Measurements from ENCODE around the gene RAI1. TPM values are rescaled to one million over a fixed set of nuclear protein-coding genes. Genes with fewer than 3 reads are reported as not detected.
A peak's percentile ranks its signal among the peaks of the same experiment; 100 is the strongest.

The RAI1 gene
- total and polyA plus RNA-seq, 5 experiments from 2014 or later: 1.5 to 35.2 (median 4.0) TPM

DNA sequence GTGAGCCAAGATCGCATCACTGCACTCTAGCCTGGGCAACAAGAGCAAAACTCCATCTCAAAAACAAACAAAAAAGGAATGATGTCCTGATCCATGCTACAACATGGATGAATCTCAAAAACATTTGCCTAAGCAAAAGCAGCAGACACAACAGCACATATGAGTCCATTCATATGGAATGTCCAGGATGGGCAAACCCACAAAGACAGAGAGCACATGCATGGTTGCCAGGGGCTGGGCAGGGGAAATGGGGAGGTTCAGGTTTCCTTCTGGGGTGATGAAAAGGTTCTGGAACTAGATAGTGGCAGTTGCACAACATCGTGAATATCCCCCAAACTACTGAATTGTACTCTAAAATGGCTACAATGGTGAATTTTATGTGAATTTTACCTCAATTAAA lies 35.3 kb upstream of the RAI1 start:
- POLR2A ChIA-PET: interaction anchor here (0.7 kb wide), 1 partner anchor 101 kb away, joined by 5 read pairs; no protein-coding TSS in a partner anchor
- peaks cover 0 to 5% (median 0%) of the 10 kb centered on the region in 3 donors for H3K36me3 Mint-ChIP-seq
- peaks cover 0 to 4% (median 0%) of the 10 kb centered on the region in 5 donors for H3K27me3 Mint-ChIP-seq
- H3K27ac Mint-ChIP-seq: no peak overlapping the region
- H3K9me3 Mint-ChIP-seq: peaks cover 0 to 15% (median 5%) of the 10 kb centered on the region in 9 donors
- DNase-seq (no peak), ATAC-seq (no peak)
- no peak overlapping the region for H3K4me3 Mint-ChIP-seq
- peaks cover 0 to 4% (median 0%) of the 10 kb centered on the region in 4 donors for H3K4me1 Mint-ChIP-seq

DNA sequence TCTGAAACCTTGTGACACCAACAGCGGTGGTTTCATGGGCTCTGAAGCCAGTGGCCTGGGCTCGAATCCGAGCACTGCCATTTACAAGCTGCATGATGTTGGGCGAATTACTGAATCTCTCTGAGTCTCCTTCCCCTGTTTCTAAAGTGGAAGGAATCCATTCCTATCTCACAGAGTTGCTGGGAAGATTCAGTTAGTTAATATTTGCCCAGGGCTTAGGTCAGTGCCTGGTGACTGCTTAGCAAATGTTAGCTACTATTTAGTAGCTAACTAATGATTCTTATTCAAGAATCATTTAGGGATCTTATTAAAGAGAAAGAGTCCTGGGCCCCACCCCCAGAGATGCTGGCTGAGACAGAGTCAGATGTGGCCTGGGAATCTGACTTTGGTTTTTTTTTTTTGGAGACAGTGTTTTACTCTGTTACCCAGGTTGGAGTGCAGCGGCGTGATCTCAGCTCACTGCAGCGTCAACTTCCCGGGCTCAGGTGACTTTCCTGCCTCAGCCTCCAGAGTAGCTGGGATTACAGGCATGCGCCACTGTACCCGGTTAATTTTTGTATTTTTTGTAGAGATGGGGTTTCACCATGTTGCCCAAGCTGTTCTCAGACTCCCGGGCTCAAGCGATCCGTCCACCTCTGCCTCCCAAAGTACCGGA lies 33.6 kb upstream of the RAI1 start:
- Mint-ChIP-seq H3K27ac (no peak overlapping the region), H3K36me3 (peaks cover 0 to 5% (median 0%) of the 10 kb centered on the region in 3 donors), H3K4me3 (no peak overlapping the region), H3K9me3 (peaks cover 0 to 20% (median 5%) of the 10 kb centered on the region in 9 donors), H3K4me1 (no peaks in the 10 kb centered on the region), H3K27me3 (peaks cover 0 to 4% (median 0%) of the 10 kb centered on the region in 5 donors)
- ATAC-seq (no peak), DNase-seq (no peak)
- POLR2A ChIA-PET: no interaction called here

DNA sequence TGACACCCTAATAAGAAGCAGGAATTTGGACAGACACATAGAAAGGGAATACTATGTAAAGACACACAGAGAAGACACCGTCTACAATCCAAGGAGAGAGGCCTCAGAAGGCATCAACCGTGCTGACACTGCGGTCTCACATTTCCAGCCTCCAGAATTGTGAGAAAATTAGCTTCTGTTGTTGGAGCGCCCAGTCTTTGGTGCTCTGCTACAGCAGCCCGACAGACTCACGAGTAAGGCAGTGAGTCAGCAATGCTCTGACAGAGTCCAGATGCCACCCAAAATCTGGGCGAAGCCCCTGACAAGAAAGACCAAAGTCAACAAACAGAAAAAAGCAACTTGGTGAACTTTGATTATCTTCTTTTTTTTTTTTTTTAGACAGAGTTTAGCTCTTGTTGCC lies 32.5 kb upstream of the RAI1 start:
- no peak overlapping the region for H3K27ac Mint-ChIP-seq

DNA sequence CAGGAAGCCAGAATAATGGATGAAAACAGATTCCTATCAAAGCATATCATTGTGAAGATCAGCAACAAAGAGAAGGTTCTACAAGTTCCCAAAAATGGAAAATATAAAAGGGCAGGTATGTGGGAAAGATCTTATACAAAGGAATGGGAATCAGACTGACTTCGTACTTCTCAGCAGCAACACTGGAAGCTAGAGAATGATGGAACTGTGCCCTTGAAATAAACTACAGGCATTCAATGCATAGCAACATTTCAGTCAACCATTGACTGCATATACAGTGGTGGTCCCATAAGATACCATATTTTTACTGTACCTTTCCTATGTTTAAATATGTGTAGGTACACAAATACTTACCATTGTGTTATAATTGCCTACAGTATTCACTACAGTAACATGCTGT lies 30.3 kb upstream of the RAI1 start:
- no peak for DNase-seq
- no peak for ATAC-seq
- peaks cover 0 to 10% (median 6%) of the 10 kb centered on the region in 3 donors for H3K36me3 Mint-ChIP-seq
- H3K4me3 Mint-ChIP-seq: no peak overlapping the region
- POLR2A ChIA-PET: no interaction called here
- no peak overlapping the region for H3K27ac Mint-ChIP-seq
- peaks cover 0 to 3% (median 0%) of the 10 kb centered on the region in 5 donors for H3K27me3 Mint-ChIP-seq
- no peaks in the 10 kb centered on the region for H3K4me1 Mint-ChIP-seq
- H3K9me3 Mint-ChIP-seq: peaks cover 0 to 37% (median 13%) of the 10 kb centered on the region in 9 donors

More for the DNA sequence above, 32.5 kb upstream of the RAI1 start:
- H3K4me3 Mint-ChIP-seq: no peak overlapping the region
- no peaks in the 10 kb centered on the region for H3K4me1 Mint-ChIP-seq
- H3K36me3 Mint-ChIP-seq: peaks cover 0 to 5% (median 0%) of the 10 kb centered on the region in 3 donors
- DNase-seq: no peak
- peaks cover 0 to 4% (median 0%) of the 10 kb centered on the region in 5 donors for H3K27me3 Mint-ChIP-seq
- POLR2A ChIA-PET: no interaction called here
- ATAC-seq: no peak
- peaks cover 0 to 26% (median 7%) of the 10 kb centered on the region in 9 donors for H3K9me3 Mint-ChIP-seq

DNA sequence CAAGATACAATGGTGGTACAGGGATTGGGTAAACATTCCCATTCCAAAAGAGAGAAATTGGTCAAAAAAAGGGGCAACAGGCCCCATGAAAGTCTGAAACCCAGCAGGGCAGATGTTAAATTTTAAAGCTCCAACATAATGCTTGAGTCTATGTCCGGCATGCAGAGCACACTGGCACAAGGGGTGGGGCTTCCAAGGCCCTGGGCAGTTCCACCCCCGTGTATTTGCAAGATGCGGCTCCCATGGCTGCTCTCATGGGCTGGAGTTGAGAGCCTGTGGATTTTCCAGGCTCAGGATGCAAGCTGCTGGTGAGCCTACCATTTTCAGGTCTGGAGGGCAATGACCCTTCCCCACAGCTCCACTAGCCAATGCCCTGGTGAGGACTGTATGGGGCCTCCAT lies 27.9 kb upstream of the RAI1 start:
- H3K27me3 Mint-ChIP-seq: no peaks in the 10 kb centered on the region
- peaks cover 0 to 47% (median 13%) of the 10 kb centered on the region in 9 donors for H3K9me3 Mint-ChIP-seq
- H3K4me3 Mint-ChIP-seq: no peak overlapping the region
- ATAC-seq: no peak
- POLR2A ChIA-PET: no interaction called here
- H3K4me1 Mint-ChIP-seq: no peaks in the 10 kb centered on the region
- peaks cover 0 to 10% (median 6%) of the 10 kb centered on the region in 3 donors for H3K36me3 Mint-ChIP-seq
- no peak for DNase-seq
- no peak overlapping the region for H3K27ac Mint-ChIP-seq

DNA sequence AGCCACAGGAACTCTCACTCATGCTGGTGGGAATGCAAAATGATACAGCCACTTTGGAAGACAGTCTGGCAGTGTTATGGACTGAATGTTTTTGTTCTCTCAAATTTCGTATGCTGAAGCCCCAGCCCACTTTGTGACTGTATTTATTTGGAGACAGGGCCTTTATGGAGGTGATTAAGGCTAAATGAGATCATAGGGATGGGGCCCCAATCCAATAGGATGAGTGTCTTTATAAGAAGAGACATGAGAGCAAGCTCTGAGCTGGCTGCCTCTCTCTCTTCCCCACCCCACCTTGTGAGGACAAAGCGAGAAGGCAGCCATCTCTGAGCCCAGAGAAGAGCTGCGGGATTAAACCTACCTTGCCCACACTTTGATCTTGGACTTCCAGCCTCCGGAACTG lies 21.9 kb upstream of the RAI1 start:
- no peak for ATAC-seq
- Mint-ChIP-seq H3K9me3 (peaks cover 0 to 35% (median 15%) of the 10 kb centered on the region in 9 donors), H3K4me1 (peaks cover 4 to 23% (median 14%) of the 10 kb centered on the region in 4 donors), H3K27me3 (no peaks in the 10 kb centered on the region), H3K4me3 (no peak overlapping the region), H3K36me3 (peaks cover 0 to 16% (median 9%) of the 10 kb centered on the region in 3 donors), H3K27ac (no peak overlapping the region)
- POLR2A ChIA-PET: no interaction called here
- no peak for DNase-seq

DNA sequence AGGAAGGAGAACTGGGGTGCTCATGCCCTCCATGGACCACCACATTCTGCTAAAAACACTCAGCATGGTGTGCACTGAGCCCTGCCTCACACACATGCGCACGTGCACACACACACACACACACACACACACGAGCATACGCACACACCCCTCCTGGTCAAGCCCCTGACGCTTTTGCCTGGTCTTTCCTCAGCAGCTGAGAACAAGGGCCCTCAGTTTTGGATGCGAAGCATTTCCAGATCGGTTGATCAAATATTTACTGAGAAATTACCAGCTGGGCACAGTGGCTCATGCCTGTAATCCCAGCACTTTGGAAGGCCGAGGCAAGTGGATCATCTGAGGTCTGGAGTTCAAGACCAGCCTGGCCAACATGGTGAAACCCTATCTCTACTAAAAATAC lies 20.1 kb upstream of the RAI1 start:
- H3K27me3 Mint-ChIP-seq: no peaks in the 10 kb centered on the region
- H3K27ac Mint-ChIP-seq: peak overlapping the region in 5 of 10 donors; percentile 9 to 83 (median 32)
- ATAC-seq (no peak), DNase-seq (no peak)
- POLR2A ChIA-PET: interaction anchor here (0.7 kb wide), 1 partner anchor 9 kb away, joined by 6 read pairs; no protein-coding TSS in a partner anchor
- H3K36me3 Mint-ChIP-seq: peaks cover 0 to 11% (median 4%) of the 10 kb centered on the region in 3 donors
- peaks cover 4 to 23% (median 14%) of the 10 kb centered on the region in 4 donors for H3K4me1 Mint-ChIP-seq
- H3K4me3 Mint-ChIP-seq: no peak overlapping the region
- H3K9me3 Mint-ChIP-seq: peaks cover 0 to 25% (median 10%) of the 10 kb centered on the region in 9 donors

GRCh38 chr17:17661834-17662385 lies 19.3 kb upstream of the RAI1 start:
- ATAC-seq (no peak), DNase-seq (no peak)
- peak overlapping the region in 1 of 10 donors; percentile 5 for H3K4me3 Mint-ChIP-seq
- peaks cover 0 to 11% (median 4%) of the 10 kb centered on the region in 3 donors for H3K36me3 Mint-ChIP-seq
- H3K9me3 Mint-ChIP-seq: peaks cover 0 to 25% (median 10%) of the 10 kb centered on the region in 9 donors
- H3K4me1 Mint-ChIP-seq: peaks cover 4 to 23% (median 14%) of the 10 kb centered on the region in 4 donors
- no peaks in the 10 kb centered on the region for H3K27me3 Mint-ChIP-seq
- POLR2A ChIA-PET: interaction anchor here (0.6 to 0.7 kb wide), 2 partner anchors 8 to 71 kb away, joined by 3 to 6 read pairs; no protein-coding TSS in a partner anchor
- peak overlapping the region in 7 of 10 donors; percentile 9 to 83 (median 28) for H3K27ac Mint-ChIP-seq

GRCh38 chr17:17663160-17664063 lies 17.8 kb upstream of the RAI1 start:
- no peaks in the 10 kb centered on the region for H3K27me3 Mint-ChIP-seq

DNA sequence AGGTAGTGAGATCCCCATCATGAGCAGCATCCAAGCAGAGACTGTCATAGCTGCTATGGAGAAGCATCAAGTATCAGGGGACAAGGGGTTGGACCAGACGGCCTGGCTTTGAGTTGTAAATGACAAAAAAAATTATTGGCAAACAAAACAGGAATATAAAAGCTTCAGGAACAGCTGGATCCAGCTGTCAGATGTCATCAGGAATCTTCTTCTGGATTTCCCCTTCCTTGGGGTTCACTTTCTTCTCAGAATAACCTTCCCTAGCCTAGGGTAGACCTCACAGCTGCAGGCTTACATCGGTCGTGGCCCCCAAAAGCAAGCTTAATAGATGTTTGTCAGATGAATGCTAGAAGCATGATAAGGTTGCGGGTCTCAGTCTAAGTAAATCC lies 17.2 kb upstream of the RAI1 start:
- H3K4me1 Mint-ChIP-seq: peaks cover 4 to 23% (median 14%) of the 10 kb centered on the region in 4 donors
- peak overlapping the region in 9 of 10 donors; percentile 8 to 93 (median 90) for H3K27ac Mint-ChIP-seq
- no peak for ATAC-seq
- no peaks in the 10 kb centered on the region for H3K27me3 Mint-ChIP-seq
- peaks cover 0 to 6% (median 4%) of the 10 kb centered on the region in 3 donors for H3K36me3 Mint-ChIP-seq
- H3K4me3 Mint-ChIP-seq: no peak overlapping the region
- no peak for DNase-seq
- POLR2A ChIA-PET: interaction anchor here (0.5 to 1.4 kb wide), 4 partner anchors 8 to 1946 kb away, joined by 3 to 4 read pairs (median 3); no protein-coding TSS in a partner anchor
- peaks cover 0 to 10% (median 5%) of the 10 kb centered on the region in 9 donors for H3K9me3 Mint-ChIP-seq

More at GRCh38 chr17:17663160-17664063, 17.8 kb upstream of the RAI1 start:
- DNase-seq: peak; percentile 55 to 90 (median 74)
- peak overlapping the region; percentile 4 to 79 (median 47) for H3K4me3 Mint-ChIP-seq
- peak overlapping the region; percentile 61 to 93 (median 90) for H3K27ac Mint-ChIP-seq
- peaks cover 4 to 23% (median 14%) of the 10 kb centered on the region in 4 donors for H3K4me1 Mint-ChIP-seq
- H3K36me3 Mint-ChIP-seq: peaks cover 0 to 11% (median 4%) of the 10 kb centered on the region in 3 donors
- peak; percentile 97 for ATAC-seq
- H3K9me3 Mint-ChIP-seq: peaks cover 0 to 17% (median 10%) of the 10 kb centered on the region in 9 donors
- POLR2A ChIA-PET: interaction anchor here (0.5 to 1.4 kb wide), 5 partner anchors 9 to 1947 kb away, joined by 3 to 4 read pairs (median 3); no protein-coding TSS in a partner anchor

- Mint-ChIP-seq H3K27ac (peak overlapping the region in 1 of 10 donors; percentile 38), H3K4me1 (peaks cover 4 to 23% (median 15%) of the 10 kb centered on the region in 4 donors), H3K36me3 (no peaks in the 10 kb centered on the region), H3K27me3 (no peaks in the 10 kb centered on the region), H3K9me3 (peaks cover 0 to 2% (median 0%) of the 10 kb centered on the region in 9 donors), H3K4me3 (no peak overlapping the region)
- ATAC-seq (no peak), DNase-seq (no peak)
- POLR2A ChIA-PET: interaction anchor here (0.5 kb wide), 1 partner anchor 99 kb away, joined by 3 read pairs; no protein-coding TSS in a partner anchor
These were observed 16.0 kb upstream of the RAI1 start for GRCh38 chr17:17665255-17665654.

DNA sequence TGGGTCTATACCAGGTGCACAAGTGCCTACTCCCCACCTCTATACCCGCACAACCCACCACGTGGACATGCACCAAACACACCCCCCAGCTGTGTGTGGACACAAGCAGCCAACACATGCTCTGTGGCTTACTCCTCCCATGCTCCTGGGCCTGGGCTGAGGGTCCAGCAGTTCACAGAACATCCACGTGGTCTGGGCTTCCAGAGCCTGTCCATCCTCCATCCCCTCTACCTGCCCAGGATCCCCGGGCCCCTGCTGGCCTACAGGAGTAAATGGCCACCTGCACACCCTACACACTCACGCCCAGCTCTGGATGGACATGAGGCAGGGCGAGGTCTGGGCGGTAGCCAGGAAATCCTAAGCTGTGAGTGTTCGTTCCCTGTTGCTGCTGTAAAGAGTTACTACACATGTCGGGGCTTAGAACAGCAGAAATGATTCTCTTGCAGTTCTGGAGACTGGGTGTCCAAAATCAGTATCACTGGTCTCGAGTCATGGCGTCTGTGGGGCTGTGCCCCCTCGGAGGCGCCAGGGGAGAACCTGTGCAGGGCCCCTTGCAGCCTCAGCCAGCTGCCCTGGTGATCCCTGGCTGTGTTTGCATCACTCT lies 15.0 kb upstream of the RAI1 start:
- H3K9me3 Mint-ChIP-seq: no peaks in the 10 kb centered on the region
- no peaks in the 10 kb centered on the region for H3K36me3 Mint-ChIP-seq
- H3K27me3 Mint-ChIP-seq: no peaks in the 10 kb centered on the region
- DNase-seq (no peak), ATAC-seq (no peak)
- H3K4me3 Mint-ChIP-seq: no peak overlapping the region
- peak overlapping the region in 3 of 10 donors; percentile 37 to 83 (median 82) for H3K27ac Mint-ChIP-seq
- H3K4me1 Mint-ChIP-seq: peaks cover 6 to 23% (median 16%) of the 10 kb centered on the region in 4 donors
- POLR2A ChIA-PET: no interaction called here

Measured in naive thymus-derived CD8-positive, alpha-beta T cell (primary cell).